Measurements from ENCODE around the gene LY6G6D. TPM values are rescaled to one million over a fixed set of nuclear protein-coding genes. Genes with fewer than 3 reads are reported as not detected.

The LY6G6D gene
- total and polyA plus RNA-seq, 2 of the 13 experiments (the other 11 are each of a cell fraction or from before 2014, with no cell fraction given): not detected

DNA sequence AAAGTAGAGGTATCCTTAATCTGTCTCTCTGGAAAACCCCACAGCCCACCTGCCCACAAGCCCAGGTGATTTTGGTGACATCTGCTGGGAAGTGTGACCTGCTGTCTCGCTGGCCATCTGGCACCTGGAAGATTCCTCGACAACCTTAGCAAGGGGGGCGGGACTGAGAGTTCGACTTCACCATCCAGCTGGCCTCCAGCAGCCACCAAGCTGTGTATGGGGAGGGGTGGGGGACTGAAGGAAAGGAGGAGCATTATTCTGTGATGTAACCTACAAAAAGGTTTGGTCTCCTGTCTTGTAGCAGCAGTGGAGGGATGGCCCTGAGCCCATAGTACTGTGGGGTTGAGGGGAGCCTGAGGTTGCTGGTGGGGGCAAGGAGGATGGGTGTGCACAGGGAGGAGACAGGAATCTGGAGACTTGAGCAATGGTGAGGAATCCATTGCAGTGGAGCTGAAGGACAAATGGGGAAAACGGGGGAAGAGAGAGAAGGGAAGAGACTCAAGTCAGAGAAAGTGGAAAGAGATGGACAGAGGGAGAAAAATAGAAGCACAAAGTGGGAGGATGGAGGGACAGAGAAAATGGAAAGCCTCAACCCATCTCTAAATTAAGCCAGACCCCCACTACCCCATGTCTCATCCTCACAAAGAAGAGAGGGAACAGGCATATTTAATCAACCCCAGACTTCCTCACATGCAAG is 4.5 kb upstream of the LY6G6D start:
- in situ Hi-C loops (cut with HindIII; ENCODE audit: extremely low pct_ligation_motif_present, low pct_unique_long_range_greater_than_20kb): no loop called here
- CTCF ChIA-PET (ENCODE audit: low intra/inter-chr PET ratio, low total read pairs): no interaction called here
- POLR2A ChIA-PET: interaction anchor here (0.9 to 5.1 kb wide), 2 partner anchors 8 to 27 kb away, joined by 3 to 31 read pairs; partner anchors contain the start of gene ABHD16A
- no peaks in the 10 kb centered on the region for H3K36me3 ChIP-seq (replicated peaks in 1 of 2; ENCODE audit: control insufficient read depth in 1 of 2, insufficient read depth in 2 of 2, low read length in 2 of 2)
- no peak overlapping the region for H3K9ac ChIP-seq (ENCODE audit: insufficient read depth, low read depth, low read length)
- FAIRE-seq (no peak), DNase-seq (ENCODE audit: low spot score) (no peak), ATAC-seq (no peak)
- WGBS (ENCODE audit: low lambda C conversion rate): 47% methylated on average over 5 of the region's 5 CpGs
- no peak overlapping the region for H3K27ac ChIP-seq (ENCODE audit: extremely low read length, insufficient read depth, low read length)
- intact Hi-C loops (cut with micrococcal nuclease; ENCODE audit: unreplicated experiment): no loop called here
- no peak overlapping the region for H3K4me2 ChIP-seq (ENCODE audit: low read depth, low read length)
- H3K4me3 ChIP-seq (replicated peaks in 1 of 3; ENCODE audit: insufficient read depth in 1 of 3, low read depth in 2 of 3, low read length in 3 of 3): no peak overlapping the region
- no peak overlapping the region for H2AFZ ChIP-seq (ENCODE audit: low read length)
- no peaks in the 10 kb centered on the region for H3K9me3 ChIP-seq (ENCODE audit: low read length)
- no TSS peak for BruUV-seq (replicated peaks)
- H4K20me1 ChIP-seq (ENCODE audit: insufficient read depth, low read length): no peaks in the 10 kb centered on the region
- H3K4me1 ChIP-seq (ENCODE audit: insufficient read depth, low read length): peaks cover 24% of the 10 kb centered on the region
- H3K27me3 ChIP-seq (ENCODE audit: control insufficient read depth in 1 of 2, insufficient read depth in 2 of 2, low read length in 2 of 2): peaks cover 11 to 48% of the 10 kb centered on the region in 2 experiments; a peak in 4 of 5 replicates
- H3K79me2 ChIP-seq (ENCODE audit: insufficient read depth, low read length): no peaks in the 10 kb centered on the region
- TF ChIP-seq ZNF558 (CRISPR knock-in tag; IDR thresholded peaks at IDR 0.05; ENCODE audit: borderline replicate concordance) (no peak), JUND (CRISPR knock-in tag; IDR thresholded peaks at IDR 0.05) (no peak), RBFOX2 (IDR thresholded peaks at IDR 0.05; ENCODE audit: low read depth, low read length) (no peak), FIP1L1 (IDR thresholded peaks at IDR 0.05; ENCODE audit: borderline replicate concordance, insufficient read depth, low read depth, low read length) (no peak), CBX5 (CRISPR knock-in tag; IDR thresholded peaks at IDR 0.05; ENCODE audit: borderline replicate concordance) (no peak), NBN (conservative IDR thresholded peaks at IDR 0.05) (0 out of 2 replicates have a peak, but pooled peaks have one; percentile 32)
- TF ChIP-seq, protein P1, sequence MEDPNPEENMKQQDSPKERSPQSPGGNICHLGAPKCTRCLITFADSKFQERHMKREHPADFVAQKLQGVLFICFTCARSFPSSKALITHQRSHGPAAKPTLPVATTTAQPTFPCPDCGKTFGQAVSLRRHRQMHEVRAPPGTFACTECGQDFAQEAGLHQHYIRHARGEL (CRISPR knock-in tag; IDR thresholded peaks at IDR 0.05): 0 out of 2 replicates have a peak, but pooled peaks have one; percentile 50
- TF ChIP-seq, protein P2, sequence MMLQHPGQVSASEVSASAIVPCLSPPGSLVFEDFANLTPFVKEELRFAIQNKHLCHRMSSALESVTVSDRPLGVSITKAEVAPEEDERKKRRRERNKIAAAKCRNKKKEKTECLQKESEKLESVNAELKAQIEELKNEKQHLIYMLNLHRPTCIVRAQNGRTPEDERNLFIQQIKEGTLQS (CRISPR knock-in tag; IDR thresholded peaks at IDR 0.05): no peak

Measured in HepG2 (cell line).